HG03066 (cell line): ENCODE results near the gene ABHD15.

ENCODE experiments used
- ATAC-seq: cut with Tn5 transposase; IDR thresholded peaks from one replicate; pipeline ENCODE4 v1.9.1; 2021; ENCODE audit warnings: low read depth; ENCODE audit not compliant: unreplicated experiment

ABHD15 gene

DNA sequence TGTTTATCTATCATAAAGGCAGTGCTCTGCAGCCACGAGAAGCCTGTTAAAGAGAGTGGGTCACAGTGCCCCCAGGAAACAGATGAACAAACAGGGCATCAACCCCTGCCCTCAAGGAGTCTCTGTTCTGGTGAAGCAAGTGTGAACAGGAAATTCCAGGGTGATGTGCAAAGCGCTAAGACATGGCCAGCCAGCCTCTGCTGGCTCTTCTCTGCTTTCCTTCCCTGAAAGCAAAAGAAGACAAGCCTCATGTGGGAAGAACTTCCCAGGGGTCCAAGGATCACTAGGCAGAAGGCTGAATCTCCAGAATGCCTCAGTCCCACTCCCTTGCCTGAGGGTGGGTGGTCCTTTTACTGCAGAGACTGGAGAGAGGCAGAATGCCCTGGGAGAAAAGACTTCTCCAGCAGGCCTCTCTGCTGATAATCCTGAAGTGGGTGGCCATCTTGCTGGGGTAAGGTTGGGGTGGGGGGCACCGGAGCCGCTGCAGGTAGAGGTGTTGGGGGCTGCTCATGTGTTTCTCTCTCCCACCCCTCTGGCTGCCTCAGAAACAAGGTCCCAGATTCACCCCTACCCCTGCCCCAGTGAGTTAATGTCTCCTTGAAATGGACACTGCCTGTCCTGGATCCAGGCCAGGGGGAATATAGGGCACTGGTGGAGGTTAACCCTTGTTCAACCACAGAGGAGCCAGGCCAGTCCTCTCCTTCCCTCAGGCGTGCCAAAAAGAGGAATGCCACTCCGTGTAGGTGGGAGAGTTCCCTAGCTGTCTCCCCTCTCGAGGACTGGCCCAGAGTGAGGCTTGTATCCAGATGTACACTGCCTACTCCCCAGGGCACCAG is 28.5 kb upstream of the ABHD15 start:
- ATAC-seq: no peak

DNA sequence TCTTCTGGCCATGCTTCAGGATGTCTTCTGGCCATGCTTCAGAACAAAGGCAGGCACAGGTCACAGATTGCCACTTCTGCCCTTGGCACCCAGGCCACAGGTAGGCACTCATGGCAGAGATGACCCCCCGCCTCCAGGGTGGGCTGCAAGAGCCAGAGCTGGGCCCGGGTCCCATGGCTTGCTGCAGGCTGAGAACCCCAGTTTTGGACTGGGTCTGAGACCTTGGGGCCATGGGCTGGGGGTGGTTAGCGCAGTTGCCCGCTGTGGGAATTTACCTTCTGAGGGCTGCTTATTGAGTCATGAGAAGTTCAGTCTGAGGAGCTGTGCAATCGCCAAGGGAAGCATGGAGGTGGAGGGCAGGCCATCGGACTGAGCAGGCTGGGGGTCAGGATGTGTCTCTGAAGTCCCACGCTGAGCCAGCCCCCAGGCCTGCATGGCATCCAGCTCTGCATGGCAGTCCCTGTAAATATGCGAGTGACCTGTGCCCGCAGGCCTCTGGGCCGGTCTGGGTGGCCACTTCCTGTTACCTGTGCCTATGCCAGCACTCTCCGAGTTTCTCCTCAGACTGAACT is 27.8 kb upstream of the ABHD15 start:
- ATAC-seq: no peak

DNA sequence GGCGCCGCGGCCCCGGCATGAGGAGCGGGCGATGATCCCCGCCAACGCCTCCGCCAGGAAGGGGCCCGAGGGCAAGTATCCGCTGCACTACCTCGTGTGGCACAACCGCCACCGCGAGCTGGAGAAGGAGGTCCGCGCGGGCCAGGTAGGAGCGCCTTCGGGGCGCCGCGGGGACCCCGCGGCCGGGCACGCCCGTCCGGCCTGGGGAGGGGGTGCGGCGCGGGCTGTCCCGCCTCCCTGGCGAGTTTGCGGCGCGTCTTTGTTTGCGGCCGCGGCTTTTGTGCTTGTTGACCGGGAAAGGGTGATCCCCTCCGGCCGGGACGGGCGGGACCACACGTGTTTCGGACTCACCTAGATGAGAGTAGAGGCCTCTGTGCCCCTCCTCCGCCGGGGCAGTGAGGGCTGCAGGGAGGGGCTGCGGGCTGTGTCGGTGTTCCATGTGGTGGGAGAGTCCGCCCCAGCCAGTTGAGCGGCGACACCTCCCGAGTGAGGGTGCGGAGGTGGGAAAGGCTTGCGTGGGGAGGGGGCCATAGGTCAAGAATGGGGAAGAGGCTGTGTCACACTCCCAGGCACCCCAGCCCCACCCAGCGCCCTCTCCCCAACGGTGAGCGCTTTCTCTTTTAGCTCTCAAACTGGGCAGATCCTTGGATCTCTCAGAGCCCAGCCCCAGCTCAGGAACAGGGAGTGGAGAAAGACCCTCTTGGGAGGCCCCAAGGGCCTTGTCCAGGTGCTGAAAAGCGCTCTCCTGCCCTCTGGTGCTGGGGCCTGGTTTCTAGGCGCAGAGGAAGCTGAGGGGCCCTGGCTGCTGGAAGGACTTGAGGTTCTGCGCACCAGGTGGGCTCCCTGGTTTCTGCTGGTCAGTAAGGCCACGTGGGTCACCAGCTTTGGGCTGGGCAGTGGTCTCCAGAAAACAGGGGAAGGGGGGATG is 27.0 kb upstream of the ABHD15 start:
- no peak for ATAC-seq

DNA sequence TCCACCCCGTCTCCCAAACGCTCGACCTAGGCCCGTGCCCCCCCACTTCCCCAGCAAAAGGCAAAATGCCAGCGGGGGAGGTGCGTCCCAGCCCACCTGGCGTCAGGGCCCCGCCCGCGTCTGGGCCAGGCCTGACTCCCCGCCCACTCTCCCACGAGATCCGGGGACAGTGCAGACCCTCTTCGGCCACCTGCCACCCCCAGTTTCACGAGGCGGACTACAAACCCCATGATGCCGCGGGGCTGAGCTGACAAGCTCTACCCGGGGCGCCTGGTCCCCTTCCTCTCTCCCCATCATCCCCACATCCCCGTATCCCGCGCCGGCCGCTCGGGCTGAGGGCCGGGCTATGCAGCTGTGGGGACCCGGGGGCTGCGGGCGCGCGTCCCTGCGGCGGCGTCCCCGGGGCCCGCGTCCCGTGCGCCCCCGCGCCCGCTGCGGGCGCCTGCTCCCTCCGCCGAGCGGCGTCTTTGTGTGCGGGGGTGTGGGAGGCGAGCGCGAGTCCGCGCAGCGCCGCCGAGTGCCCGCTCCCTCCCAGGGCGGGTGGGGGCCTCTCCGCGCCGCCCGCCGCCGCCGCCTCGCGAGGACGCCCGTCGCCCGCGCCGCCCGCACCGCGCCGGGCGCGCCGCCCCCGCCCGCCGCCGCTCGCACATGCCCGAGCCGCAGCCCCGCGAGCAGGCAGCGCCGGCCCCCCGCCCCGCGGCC is 26.2 kb upstream of the ABHD15 start, which contains the start of gene ANKRD13B:
Gene ANKRD13B, plus strand, starts transcription at position 283 of the 702 bp plus-strand sequence. CDS start 490 bp downstream, outside the sequence.
- ATAC-seq: no peak

DNA sequence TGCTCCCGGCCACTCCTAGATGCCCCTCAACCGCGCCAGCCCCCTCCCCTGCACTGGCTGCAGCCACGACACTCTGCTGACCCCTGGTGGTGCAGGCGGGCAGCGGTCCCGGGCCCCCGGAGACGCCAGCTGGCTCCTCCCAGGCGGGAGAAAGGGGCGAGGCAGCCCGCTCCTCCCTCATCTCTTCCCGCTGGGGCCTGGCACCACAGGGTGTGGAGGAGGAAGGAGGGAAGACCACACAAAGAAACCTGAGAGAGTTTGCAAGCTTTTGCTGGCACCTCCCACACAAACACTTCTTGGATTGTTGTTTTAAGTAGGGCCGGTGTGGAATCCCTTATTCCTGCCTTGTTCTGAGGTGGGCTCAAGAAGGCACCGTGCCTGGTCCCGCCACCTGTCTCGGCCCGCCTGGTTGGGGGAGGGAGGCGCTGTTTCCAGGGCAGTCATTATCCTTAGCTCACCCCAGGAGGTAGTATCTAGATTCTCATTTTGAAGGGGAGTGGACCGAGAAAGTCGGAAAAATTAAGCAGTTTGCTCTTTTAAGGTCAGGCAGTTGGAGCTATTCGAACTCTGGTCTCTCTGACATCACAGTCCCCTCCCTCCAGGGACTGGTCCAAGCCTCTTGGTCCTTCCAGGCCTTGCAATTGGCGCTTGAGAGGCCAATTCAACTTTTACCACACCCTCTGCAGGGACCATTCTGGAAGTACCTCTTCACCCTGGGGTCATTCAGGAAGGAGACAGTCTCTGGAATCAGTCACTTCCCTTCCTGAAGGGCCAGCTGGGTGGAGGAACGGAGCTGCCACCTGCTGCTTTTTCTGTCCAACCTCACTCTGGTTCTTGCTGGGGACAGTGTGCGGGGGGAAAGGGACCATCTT is 25.1 kb upstream of the ABHD15 start:
- no peak for ATAC-seq

DNA sequence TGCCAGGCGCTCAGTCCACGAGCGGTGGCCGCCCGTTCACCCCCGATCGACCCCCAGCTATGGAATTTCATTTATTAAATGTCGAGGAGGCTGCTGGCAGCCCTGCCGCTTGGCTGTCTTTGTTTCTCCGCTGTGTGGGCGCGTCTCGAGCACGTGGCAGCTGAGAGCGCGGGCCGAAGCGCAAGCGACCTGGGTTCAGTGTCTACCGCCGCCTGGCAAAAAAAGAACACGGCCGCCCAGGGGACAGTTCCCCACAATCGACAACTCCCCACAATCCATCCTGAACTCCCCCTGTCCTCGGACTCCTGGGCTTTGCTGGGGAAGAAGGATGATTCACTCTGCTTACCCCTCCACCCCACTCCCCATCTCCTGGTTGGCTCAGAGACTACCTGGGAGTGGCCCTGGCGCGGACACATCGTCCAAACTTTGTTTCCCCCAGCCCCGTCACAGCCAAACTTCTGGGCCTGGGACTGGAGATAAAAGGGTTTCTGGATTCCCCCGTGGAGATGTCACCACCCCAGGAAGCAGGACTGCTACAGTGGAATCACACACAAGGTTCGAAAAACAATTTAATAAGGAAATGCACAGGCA is 24.4 kb upstream of the ABHD15 start:
- no peak for ATAC-seq

DNA sequence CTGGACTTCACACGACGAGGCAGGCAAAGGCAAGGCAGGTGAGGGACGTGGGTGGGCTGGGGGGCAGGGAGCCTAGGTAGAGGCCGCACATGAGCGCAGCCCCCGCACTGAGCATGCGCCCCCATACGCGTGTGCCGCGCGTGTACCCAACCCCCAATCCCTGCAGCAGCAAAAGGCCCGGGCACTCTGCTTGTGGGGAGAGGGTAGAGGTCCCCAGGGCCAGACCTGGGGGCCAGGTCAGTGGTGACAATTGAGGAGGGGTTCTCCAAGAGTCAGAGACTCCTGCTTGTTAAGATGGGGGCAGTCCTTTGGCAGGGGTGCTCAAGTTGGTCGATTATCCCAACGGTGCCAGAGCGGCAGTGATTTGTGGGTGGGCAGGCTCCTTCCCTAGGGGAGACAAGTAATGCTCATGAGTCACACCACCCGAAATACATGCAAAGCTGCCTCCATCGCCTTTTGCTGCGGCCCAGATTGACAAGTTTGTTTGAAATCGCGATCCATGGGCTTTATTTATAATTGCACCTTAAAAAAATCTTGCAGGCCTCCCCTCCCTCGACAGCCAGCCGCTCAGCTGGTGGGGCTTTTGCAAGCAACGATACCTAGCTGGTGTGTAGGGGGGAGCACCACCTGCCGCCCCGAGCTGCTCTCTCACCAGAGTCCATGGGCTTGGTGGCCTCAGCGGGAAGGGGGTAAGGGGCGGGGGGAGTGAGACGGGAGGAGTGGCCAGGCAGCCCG is 23.7 kb upstream of the ABHD15 start:
- ATAC-seq: no peak

DNA sequence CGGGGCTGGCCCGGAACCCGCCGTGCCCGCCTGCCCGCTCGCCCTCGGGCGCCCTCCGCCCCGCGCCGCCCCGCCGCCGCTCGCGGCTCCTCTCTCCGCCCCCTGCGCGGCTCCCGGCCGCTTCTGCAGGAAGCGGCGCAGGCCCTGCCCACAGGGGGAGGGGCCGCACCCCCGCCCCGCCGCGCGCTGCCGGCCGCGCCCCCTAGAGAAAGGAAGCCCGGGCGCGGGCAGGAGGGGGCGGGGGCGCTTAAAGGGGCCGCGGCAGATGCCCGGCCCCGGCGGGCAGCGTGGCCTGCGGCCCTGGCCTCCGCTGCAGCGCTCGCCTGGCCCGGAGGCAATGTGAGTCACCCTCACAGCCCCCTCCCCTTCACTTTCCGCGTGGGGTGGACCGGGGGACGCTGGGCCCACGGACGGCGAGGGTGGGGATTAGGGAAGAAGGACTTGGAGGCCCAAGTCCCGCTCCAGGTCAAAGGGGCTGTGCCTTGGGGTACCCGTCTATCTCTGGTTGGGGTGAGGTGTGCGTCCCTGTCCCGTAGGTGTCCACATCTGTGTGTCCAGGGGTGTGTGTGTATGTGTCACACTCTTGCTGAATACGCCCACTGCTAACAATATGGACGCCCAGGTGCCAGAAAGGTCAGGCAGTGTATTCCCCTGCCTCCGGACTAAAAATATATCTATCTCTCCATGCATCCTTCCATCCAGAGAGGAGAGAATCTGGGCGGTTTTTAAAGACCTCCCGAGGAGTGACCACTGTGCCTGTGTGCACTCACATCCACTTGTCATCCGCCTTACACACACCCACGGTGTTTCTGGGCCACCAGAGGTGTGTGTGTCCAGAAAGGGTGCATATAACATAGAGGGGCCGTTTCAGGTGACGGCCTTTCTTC is 22.9 kb upstream of the ABHD15 start, which contains the start of gene GIT1:
Gene GIT1, minus strand, starts transcription at position 125 of the 887 bp plus-strand sequence. CDS start 270 bp downstream, outside the sequence.
- peak; percentile 48 for ATAC-seq

DNA sequence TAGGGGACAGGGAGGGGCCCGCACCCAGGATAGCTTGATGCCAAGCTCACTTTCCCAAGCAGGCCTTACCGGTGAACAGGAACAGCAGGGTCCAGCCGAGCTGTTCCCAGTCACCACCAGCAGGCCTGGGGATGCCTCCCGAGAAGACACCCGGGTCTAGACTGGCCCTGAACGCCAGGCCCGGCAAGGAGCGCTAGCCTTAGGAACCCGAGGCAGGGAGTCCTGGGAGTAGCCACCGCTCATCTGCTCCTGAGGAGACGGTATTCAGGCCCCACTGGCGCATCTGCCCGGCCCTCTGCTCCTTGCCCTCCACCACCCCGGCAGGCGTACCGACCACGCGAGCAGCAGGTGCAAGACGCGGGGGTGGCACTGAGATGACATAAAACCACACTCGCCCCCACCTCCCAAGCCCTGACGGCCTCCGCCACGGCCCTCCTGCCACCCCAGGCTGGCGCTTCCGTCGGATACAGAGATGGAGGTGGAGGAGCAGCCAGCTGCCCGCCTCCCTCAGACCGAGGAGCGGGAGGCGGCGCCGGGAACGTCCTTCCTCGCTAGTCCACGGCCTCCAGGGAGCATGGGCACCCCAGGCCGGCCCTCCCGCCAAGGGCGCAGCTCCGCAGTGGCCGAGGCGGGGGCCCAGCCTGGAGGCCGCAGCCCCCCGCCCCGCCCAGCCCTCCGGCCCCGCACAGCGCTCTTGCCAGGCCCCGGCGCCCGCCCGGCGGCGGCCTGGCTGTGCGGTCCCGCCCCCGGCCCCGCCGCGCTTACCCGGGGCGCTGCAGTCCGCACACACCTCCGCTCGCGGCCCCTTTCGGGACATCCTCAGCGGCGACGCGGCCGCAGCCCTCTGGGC is 21.9 kb upstream of the ABHD15 start:
- ATAC-seq: no peak

DNA sequence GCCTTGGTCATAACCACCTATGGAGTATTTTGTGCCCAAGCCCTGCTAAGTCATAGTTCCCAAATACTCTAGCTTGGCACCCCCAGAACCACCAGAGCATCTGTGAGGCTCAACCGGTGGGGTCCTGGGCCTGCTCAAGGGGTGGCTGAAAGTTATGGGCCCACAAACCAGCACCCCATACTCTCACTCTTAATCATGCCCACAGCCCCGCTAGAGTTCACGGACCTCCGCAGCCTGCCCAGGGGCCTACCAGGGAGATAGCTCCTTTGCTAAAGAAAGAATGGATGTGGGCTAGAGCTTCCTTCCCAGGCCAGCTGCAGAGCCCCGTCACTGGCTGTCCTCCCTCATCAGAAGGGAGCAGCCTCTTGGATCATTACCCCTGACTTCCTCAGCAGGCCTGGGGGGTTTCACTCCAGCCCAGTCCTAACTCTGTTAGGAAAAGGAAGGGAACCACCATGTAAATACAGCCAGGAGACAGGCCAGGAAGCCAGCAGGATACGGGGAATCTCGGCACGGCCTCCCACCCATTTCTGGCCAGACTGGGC is 21.3 kb upstream of the ABHD15 start:
- ATAC-seq: no peak

DNA sequence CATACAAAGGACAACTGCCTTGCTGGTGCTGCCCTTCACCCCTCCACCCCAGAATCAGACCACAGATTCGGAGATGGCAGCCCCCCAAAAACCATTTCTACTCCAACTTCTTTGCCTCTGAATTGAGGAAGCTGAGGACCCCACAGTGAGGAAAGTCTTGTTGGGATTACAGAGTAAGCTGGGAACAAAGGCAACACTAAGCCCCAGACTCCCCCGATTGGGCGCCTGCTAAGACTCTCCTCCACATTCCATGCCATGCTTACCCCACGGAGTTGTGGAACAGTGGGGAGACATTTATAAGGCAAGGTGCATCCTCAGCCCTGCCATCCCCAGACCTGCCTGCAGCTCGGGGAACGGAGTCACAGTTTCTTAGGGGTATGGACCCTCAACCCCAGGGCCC is 20.8 kb upstream of the ABHD15 start:
- ATAC-seq: no peak

DNA sequence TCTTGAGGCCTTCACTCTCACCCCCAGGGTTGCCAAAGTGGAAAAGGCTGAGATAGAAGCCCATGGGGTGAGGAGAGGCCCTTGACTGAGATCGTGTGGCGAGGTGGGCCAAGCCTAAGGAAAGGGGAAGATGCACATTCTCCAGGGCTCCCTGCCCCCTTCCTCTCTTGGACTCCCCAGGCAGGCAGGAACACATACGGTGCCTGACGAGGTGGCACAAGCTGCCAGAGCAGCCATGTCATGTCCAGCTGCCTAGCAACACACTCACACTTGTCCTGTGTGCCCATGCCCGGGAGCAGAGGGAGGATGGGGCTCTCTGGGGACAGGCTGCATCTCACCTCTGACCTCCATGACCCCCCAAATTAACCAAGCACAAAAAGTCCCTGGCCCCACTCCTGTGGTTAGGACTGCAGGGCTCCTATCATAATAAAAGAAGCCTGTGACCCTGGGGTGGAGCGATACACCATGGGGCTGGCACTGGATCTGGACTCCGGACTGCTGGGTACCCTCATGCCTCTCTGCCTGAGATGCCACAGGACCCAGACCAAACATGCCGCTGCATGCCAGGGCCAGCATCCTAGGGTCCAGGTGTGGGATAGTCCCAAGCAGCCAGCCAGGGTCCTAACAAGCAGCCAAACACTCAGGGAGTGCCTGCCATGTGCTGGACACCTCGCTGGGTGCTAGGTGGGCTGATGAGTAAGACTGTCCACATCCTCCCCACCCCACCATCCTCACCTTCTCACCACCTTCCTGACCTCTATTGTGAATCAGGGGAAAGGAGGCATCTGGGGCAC is 20.0 kb upstream of the ABHD15 start:
- no peak for ATAC-seq

DNA sequence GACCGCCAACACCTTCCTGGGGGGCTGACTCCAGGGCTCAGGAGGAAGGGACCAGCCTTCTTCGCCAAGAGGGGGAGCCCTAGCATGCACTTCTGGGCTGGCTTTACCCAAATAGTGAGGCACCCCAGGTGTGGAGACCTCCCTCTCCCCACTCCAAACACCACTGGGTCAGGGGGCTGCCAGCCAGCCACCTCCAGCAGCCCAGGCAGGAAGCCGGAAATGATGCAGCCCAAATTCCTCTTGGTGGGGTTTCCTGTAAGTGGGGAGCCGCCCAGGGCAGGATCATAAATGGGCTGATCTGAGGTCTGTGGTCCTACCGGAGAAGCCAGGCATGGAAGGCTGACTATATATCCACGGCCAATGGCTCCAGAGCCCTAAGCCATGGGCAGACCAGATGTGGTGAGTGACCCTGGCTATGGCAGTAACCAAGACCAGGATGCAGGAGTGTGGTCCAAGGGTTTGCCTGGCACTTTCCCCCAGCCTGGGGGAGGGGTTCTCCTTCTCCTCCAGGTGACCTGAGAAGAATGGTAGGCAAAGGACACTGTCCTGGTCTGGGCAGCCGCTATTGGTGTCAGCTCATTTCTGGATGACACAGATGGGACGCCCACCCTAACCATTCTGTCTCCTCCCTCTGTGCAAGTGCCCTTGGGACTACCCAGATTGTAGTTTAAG is 18.4 kb upstream of the ABHD15 start:
- no peak for ATAC-seq

DNA sequence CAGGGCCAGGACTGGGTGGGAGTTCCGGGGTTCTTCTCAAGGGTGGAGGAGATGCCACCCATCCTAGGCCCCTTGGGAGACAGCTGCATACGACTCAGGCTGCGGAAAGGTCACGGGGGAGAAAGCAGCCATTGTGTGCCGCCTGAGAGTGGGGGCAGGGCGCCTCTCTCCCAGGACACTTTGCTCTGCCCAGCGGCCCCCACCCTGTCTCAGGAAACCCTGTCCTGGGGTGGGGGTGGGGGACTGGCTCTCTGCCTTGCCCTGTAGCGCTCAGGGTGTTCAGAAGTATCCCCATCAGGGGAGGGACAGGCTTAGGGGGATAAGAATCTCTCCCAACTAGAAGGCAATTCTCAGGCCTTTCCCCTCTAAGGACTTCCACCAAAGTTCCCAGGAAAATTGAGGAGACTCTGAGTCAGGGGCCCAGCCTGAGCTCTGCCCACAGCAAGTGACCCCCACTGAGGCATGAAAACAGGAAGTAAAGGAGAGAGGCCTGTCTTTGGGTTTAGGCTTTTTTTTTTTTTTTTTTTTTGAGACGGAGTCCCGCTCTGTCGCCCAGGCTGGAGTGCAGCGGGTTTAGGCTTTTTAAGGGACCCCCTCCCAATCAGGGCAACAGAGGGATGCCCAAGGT is 17.7 kb upstream of the ABHD15 start:
- ATAC-seq: no peak
